Astrocyte of the spinal cord (primary cell): ENCODE results near the gene HRH4.

Experiments
- DNase-seq: peaks from one replicate; pipeline ENCODE4 v3.0.0; 2011; ENCODE audit warnings: low read depth, low spot score
- H3K4me3 ChIP-seq: 2 replicates; pipeline ENCODE4 v1.5.1; 2011; ENCODE audit warnings: low read depth, mild to moderate bottlenecking, low read length, moderate library complexity
- in situ Hi-C: cut with HindIII; loops from 2 replicates; pipeline ENCODE4 v1.10.0; 2017; ENCODE audit warnings: low sequenced_read_pairs
- TF ChIP-seq, protein P1 (sequence below): IDR thresholded peaks from 2 replicates; pipeline ENCODE4 v1.5.1; 2012; ENCODE audit warnings: low read depth, mild to moderate bottlenecking, low read length, inconsistent platforms

The HRH4 gene

DNA sequence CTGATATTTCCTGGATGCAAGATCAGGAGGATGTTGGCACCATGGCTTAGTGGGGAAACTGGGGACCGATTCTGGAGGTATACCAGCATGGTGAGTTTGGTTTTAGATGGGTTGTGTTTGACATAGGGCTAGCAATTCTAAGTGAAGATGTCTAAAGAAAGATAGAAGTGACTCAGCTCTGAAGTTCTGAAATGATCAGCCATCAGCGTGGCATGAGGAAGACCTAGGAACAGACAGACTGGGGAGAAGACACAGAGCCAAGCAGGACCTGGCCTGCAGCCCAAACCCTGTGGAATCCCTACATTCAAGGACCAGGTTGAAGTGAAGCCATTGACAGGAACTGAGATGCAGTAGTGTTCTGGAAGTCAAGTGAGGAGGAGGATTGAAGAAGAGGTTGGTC, 39.8 kb downstream of the HRH4 start:
- no peak for DNase-seq
- in situ Hi-C loops, result no loop called here
- TF ChIP-seq, protein P1, sequence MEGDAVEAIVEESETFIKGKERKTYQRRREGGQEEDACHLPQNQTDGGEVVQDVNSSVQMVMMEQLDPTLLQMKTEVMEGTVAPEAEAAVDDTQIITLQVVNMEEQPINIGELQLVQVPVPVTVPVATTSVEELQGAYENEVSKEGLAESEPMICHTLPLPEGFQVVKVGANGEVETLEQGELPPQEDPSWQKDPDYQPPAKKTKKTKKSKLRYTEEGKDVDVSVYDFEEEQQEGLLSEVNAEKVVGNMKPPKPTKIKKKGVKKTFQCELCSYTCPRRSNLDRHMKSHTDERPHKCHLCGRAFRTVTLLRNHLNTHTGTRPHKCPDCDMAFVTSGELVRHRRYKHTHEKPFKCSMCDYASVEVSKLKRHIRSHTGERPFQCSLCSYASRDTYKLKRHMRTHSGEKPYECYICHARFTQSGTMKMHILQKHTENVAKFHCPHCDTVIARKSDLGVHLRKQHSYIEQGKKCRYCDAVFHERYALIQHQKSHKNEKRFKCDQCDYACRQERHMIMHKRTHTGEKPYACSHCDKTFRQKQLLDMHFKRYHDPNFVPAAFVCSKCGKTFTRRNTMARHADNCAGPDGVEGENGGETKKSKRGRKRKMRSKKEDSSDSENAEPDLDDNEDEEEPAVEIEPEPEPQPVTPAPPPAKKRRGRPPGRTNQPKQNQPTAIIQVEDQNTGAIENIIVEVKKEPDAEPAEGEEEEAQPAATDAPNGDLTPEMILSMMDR, result no peak
- no peak overlapping the region for H3K4me3 ChIP-seq

DNA sequence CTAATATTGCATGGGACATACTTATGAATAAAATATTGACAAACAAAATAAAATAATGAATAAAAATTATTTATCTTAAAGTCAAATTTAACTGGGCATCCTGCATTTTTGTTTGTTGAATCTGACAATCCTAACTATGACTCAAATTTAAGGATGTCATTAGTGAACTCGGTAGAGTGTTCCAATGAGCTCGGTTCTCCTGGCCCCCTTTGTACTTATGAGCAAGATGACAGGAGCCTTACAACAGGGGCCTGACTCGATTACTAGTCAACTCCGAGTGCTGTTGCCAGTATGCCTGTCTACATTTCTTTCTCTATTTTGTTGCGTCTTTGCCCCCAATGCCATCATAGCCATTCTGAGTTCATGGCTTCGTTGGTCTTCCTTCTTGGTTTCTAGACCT, 40.3 kb downstream of the HRH4 start:
- no peak overlapping the region for H3K4me3 ChIP-seq
- TF ChIP-seq, protein P1, result no peak
- in situ Hi-C loops, result no loop called here
- DNase-seq, result no peak

DNA sequence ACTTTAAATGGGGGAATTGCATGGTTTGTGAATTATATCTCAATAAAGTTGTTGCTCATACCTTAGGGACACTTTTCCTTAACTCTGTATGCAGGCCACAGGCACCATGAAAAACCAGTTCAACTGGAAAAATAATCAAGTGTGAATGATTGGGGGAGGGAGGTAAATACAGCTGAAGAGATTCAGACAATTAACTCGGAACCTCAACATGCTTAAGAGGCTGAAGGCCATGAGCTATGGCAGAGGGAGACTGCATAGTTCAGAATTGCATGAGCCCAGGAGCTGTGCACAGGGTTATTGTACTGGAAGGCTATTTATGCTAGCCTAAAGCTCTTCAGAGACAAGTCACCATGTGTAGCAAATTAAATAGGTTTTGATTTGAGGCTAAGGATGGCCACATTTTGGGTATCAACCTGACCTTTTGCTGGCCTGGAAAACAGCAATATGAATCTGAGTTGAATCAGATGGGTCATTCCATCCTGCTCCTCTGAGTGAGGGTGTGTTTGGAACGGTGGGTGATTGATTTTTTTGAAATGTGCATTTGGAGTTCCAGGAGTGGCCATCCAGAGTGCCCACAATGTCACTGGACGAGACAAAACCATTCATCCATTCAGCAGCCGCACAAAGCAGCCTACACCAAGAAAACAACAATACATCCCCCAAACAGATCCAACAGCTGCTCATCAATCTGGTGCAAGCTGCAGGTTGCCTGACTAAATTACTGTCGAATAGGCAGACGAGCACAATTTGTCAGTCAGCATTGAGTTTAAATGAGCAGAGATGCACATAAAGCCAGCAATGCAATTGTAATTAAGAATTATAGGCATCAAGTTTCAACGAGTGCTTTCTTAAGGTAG, 42.5 kb downstream of the HRH4 start:
- in situ Hi-C loops, result no loop called here
- TF ChIP-seq, protein P1, result no peak
- no peak overlapping the region for H3K4me3 ChIP-seq
- no peak for DNase-seq

DNA sequence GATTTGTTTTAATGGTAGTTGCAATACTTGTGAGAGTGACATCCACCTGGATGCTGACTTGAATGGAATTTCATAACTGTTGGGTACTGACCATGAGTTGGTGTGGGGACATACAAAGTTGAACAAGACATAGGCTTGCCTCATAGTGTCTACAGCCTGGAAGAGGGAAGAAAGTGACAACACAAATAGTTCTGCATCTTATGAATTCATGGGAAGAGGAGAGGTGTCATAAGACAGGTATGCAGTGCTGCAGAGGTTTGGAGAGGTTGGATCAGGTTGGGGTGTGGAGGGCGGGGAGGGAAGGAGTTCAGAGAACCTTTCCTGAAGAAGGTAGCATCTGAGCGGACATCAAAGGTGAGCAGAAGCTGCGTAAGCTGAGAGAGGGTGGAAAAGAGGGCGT, 44.0 kb downstream of the HRH4 start:
- in situ Hi-C loops, result no loop called here
- no peak for DNase-seq
- TF ChIP-seq, protein P1, result no peak
- no peak overlapping the region for H3K4me3 ChIP-seq

DNA sequence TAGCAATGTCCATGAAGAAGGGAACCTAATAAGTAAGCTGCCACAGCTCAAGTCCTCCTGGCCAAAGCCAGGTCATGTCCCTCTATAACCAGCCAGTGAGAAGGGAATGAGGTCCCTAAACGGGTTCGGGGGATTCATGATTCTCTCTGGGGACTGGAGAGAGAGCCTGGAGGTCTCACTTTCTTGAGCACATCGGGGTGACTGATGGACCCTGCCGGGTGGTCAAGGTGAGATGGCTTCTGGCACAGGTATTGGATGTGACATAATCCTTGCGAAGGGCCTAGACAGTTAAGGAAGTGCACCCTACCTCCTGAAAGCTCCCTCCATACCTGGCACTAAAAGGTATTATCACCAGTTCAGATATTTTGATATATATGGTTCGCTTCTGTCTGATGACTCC, 45.7 kb downstream of the HRH4 start:
- TF ChIP-seq, protein P1, result no peak
- no peak for DNase-seq
- H3K4me3 ChIP-seq, result no peak overlapping the region
- in situ Hi-C loops, result no loop called here

DNA sequence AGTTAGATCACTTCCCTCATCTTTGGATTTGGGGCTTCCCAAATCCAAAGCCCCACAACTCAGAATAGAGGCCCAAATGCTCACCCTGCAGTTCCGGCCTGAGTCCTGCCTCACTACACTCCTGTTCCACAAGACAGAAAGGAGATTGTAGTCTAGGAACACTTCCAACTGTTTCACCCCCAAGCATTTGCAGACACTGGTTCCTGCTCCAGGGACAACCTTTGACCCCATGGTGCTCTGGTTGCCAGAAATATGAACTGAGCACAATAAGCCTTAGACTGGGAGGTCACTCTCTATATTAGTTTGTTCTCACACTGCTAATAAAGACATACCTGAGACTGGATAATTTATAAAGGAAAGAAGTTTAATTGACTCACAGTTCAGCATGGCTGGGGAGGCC, 49.0 kb downstream of the HRH4 start:
- TF ChIP-seq, protein P1, result no peak
- in situ Hi-C loops, result no loop called here
- DNase-seq, result no peak
- H3K4me3 ChIP-seq, result no peak overlapping the region
